Stimulated activated naive CD4-positive, alpha-beta T cell treated with Interleukin-2 at 50 U/mL for 16 hours (primary cell): ENCODE measurements around the gene MED26.
"Not testable (repeated sequence)": the region's sequence is repeated elsewhere in the genome, so short reads cannot be mapped to it uniquely, and the experiment has no call there.

Experiments
- DNase-seq: peaks from one replicate; lab custom pipeline; 2025; lab: John Stamatoyannopoulos, UW

The MED26 gene

GRCh38 chr19:16573925-16574324, 54.1 kb downstream of the MED26 start:
- DNase-seq, result no peak

- no peak for DNase-seq
These were observed 54.7 kb downstream of the MED26 start for GRCh38 chr19:16573296-16573695.

GRCh38 chr19:16572332-16573211, 55.4 kb downstream of the MED26 start, which contains the start of gene SLC35E1:
Gene SLC35E1, minus strand, starts transcription at chr19:16572415. Its CDS starts 51 bp downstream, at chr19:16572364.
- peak; percentile 89 for DNase-seq

- peak; percentile 38 for DNase-seq
These were observed 56.1 kb downstream of the MED26 start for GRCh38 chr19:16571822-16572331.

GRCh38 chr19:16571283-16571682, 56.7 kb downstream of the MED26 start:
- no peak for DNase-seq

GRCh38 chr19:16569609-16570320, 58.2 kb downstream of the MED26 start:
- DNase-seq, result no peak

GRCh38 chr19:16566702-16567101, 61.3 kb downstream of the MED26 start:
- DNase-seq, result no peak

- DNase-seq, result peak; percentile 64
These were observed 61.8 kb downstream of the MED26 start for GRCh38 chr19:16566161-16566560.

GRCh38 chr19:16564842-16565241, 63.2 kb downstream of the MED26 start:
- no peak for DNase-seq

GRCh38 chr19:16562608-16563025, 65.4 kb downstream of the MED26 start:
- no peak for DNase-seq

GRCh38 chr19:16561382-16561781, 66.6 kb downstream of the MED26 start:
- no peak for DNase-seq

GRCh38 chr19:16559780-16560276, 68.2 kb downstream of the MED26 start:
- no peak for DNase-seq

GRCh38 chr19:16554776-16555175, 73.2 kb downstream of the MED26 start:
- DNase-seq, result no peak

- not testable (repeated sequence) for DNase-seq
These were observed 76.1 kb downstream of the MED26 start for GRCh38 chr19:16551902-16552301.

GRCh38 chr19:16548956-16549355, 79.0 kb downstream of the MED26 start:
- DNase-seq, result no peak

GRCh38 chr19:16544473-16545231, 83.4 kb downstream of the MED26 start:
- DNase-seq, result no peak

- not testable (repeated sequence) for DNase-seq
These were observed 84.3 kb downstream of the MED26 start for GRCh38 chr19:16543734-16544133.

- DNase-seq, result no peak
These were observed 85.0 kb downstream of the MED26 start for GRCh38 chr19:16542910-16543472.

- DNase-seq, result peak; percentile 95
These were observed 85.7 kb downstream of the MED26 start, which contains the start of gene CHERP for GRCh38 chr19:16542045-16542909. Gene CHERP, minus strand, starts transcription at chr19:16542437. Its CDS starts 59 bp downstream, at chr19:16542378.

- peak; percentile 14 for DNase-seq
These were observed 86.4 kb downstream of the MED26 start for GRCh38 chr19:16541526-16542044.
